Measurements from ENCODE around the gene ZNF410. TPM values are rescaled to one million over a fixed set of nuclear protein-coding genes. Genes with fewer than 3 reads are reported as not detected.

ZNF410 gene
- total RNA-seq, 1 experiment from 2014 or later = 28.1 TPM

GRCh38 chr14:73965216-73965615 is 78.6 kb downstream of the ZNF410 start:
- H3K4me1 Mint-ChIP-seq = no peaks in the 10 kb centered on the region
- H3K9me3 ChIP-seq (ENCODE audit: control insufficient read depth, low read depth, low read length) = no peaks in the 10 kb centered on the region
- H3K4me3 Mint-ChIP-seq = no peak overlapping the region
- no peak for TF ChIP-seq CTCF (conservative IDR thresholded peaks at IDR 0.05)
- no peaks in the 10 kb centered on the region for H3K79me2 ChIP-seq (ENCODE audit: insufficient read depth, low read length)
- H3K4ac ChIP-seq (ENCODE audit: low read depth, low read length) = no peak overlapping the region
- no CpG with 5 or more reads among the region's 4 CpGs for WGBS (ENCODE audit: extremely low coverage, insufficient read length, low lambda C conversion rate)
- H3K27me3 ChIP-seq (ENCODE audit: insufficient read depth, low read length) = no peaks in the 10 kb centered on the region
- no peak overlapping the region for H3K27ac Mint-ChIP-seq
- H2AFZ ChIP-seq (ENCODE audit: low read length) = no peak overlapping the region
- peaks cover 2 to 46% (median 29%) of the 10 kb centered on the region in 3 experiments; a peak in 5 of 7 replicates for H3K36me3 Mint-ChIP-seq (ENCODE audit: insufficient read depth in 1 of 3, low read depth in 3 of 3)
- H4K91ac ChIP-seq (ENCODE audit: insufficient read length, low read depth, low read length) = no peak overlapping the region
- no peak overlapping the region for H4K5ac ChIP-seq (ENCODE audit: insufficient read length, low read depth, low read length)
- H3K23me2 ChIP-seq (ENCODE audit: insufficient read length, low read depth, low read length, poor library complexity, severe bottlenecking) = no peaks in the 10 kb centered on the region
- no peak overlapping the region for H3K56ac ChIP-seq (ENCODE audit: insufficient read length, low read depth, low read length)
- H3K79me1 ChIP-seq (ENCODE audit: insufficient read depth, low read depth, low read length, poor library complexity, severe bottlenecking) = no peaks in the 10 kb centered on the region
- no peaks in the 10 kb centered on the region for H3K27me3 Mint-ChIP-seq (ENCODE audit: low read depth)
- H3K4me1 ChIP-seq (ENCODE audit: insufficient read depth, low read length) = no peaks in the 10 kb centered on the region
- H2BK120ac ChIP-seq (ENCODE audit: low read depth, low read length, poor library complexity, severe bottlenecking) = no peak overlapping the region
- DNase-seq = no peak
- H2BK20ac ChIP-seq (ENCODE audit: low read depth, low read length, poor library complexity, severe bottlenecking) = no peak overlapping the region
- H2BK12ac ChIP-seq (ENCODE audit: insufficient read length, low read depth, low read length) = no peak overlapping the region
- no peak overlapping the region for H3T11ph ChIP-seq (ENCODE audit: low read length)
- no peak overlapping the region for H2AK5ac ChIP-seq (ENCODE audit: insufficient read length, low read length)
- no peaks in the 10 kb centered on the region for H3K9me3 Mint-ChIP-seq
- H3K23ac ChIP-seq (ENCODE audit: insufficient read length, low read depth, low read length) = no peak overlapping the region
- no peak overlapping the region for H3K4me2 ChIP-seq (ENCODE audit: insufficient read depth, insufficient read length, low read length)
- no peak overlapping the region for H3K18ac ChIP-seq (ENCODE audit: insufficient read length, low read depth, low read length)
- H2BK5ac ChIP-seq (ENCODE audit: insufficient read length, low read length) = no peak overlapping the region
- no peaks in the 10 kb centered on the region for H4K20me1 ChIP-seq (ENCODE audit: control insufficient read depth, insufficient read depth, insufficient read length)
- H3K14ac ChIP-seq (ENCODE audit: insufficient read depth, low read length) = no peak overlapping the region
- no peak overlapping the region for H2BK15ac ChIP-seq (ENCODE audit: low read depth, low read length)
- no peak overlapping the region for H4K8ac ChIP-seq (replicated peaks; ENCODE audit: insufficient read length, low read depth, low read length)
- no peak overlapping the region for H3K9ac ChIP-seq (ENCODE audit: extremely low read depth, insufficient read length, low read length)
- no peak overlapping the region for H3K27ac ChIP-seq (ENCODE audit: insufficient read length, low read depth, low read length)
